HepG2 (cell line): Measurements from ENCODE around the gene GNG4. TPM values are rescaled to one million over a fixed set of nuclear protein-coding genes. Genes with fewer than 3 reads are reported as not detected.

Source experiments
- ASH2L ChIP-seq: fragments of 300-600, 200-600 bp; sonication (generic); IDR thresholded peaks from 2 replicates; pipeline ENCODE4 v1.7.0; 2017; ENCODE audit warnings: low read depth, mild to moderate bottlenecking, moderate library complexity, mixed read lengths, low read length; ENCODE audit not compliant: insufficient read length
- EED ChIP-seq: sonication (generic); formaldehyde crosslinking; IDR thresholded peaks from 2 replicates; pipeline ENCODE4 v1.5.0; 2020; ENCODE audit warnings: mild to moderate bottlenecking, missing genetic modification reagents
- ESRRA ChIP-seq: sonication (generic); formaldehyde crosslinking; IDR thresholded peaks from 2 replicates; pipeline ENCODE4 v1.5.1; 2020; ENCODE audit warnings: mild to moderate bottlenecking, low read depth, missing genetic modification reagents
- FOXA3 ChIP-seq: IDR thresholded peaks from 2 replicates; pipeline ENCODE4 v1.6.1; 2016; ENCODE audit warnings: missing genetic modification reagents, missing compliant biosample characterization
- GATAD2A ChIP-seq: IDR thresholded peaks from 2 replicates; pipeline ENCODE4 v1.6.1; 2016
- HBP1 ChIP-seq: IDR thresholded peaks from 2 replicates; pipeline ENCODE4 v1.6.1; 2016; ENCODE audit warnings: low read depth, control low read depth
- ISL2 ChIP-seq: sonication (generic); formaldehyde crosslinking; IDR thresholded peaks from 2 replicates; pipeline ENCODE4 v1.5.0; 2020; ENCODE audit warnings: missing genetic modification reagents
- JDP2 ChIP-seq: sonication (generic); formaldehyde crosslinking; IDR thresholded peaks from 2 replicates; pipeline ENCODE4 v1.8.1; 2022; ENCODE audit warnings: missing genetic modification reagents, borderline replicate concordance
- KDM6A ChIP-seq: IDR thresholded peaks from 2 replicates; pipeline ENCODE4 v1.6.1; 2016; ENCODE audit warnings: low read depth
- MYC ChIP-seq: sonication (generic); formaldehyde crosslinking; IDR thresholded peaks from 2 replicates; pipeline ENCODE4 v1.9.0; 2021; ENCODE audit warnings: missing genetic modification reagents, borderline replicate concordance
- MYNN ChIP-seq: sonication (generic); formaldehyde crosslinking; IDR thresholded peaks from 2 replicates; pipeline ENCODE4 v1.4.0; 2020; ENCODE audit warnings: mild to moderate bottlenecking, low read depth, missing genetic modification reagents
- NFIC ChIP-seq: IDR thresholded peaks from 2 replicates; pipeline ENCODE4 v1.6.1; 2012; ENCODE audit warnings: mild to moderate bottlenecking, low read length, inconsistent platforms
- PAX8 ChIP-seq: sonication (generic); formaldehyde crosslinking; IDR thresholded peaks from 2 replicates; pipeline ENCODE4 v1.8.0; 2022; ENCODE audit warnings: mild to moderate bottlenecking, missing genetic modification reagents, borderline replicate concordance
- SMYD3 ChIP-seq: sonication (generic); formaldehyde crosslinking; IDR thresholded peaks from 2 replicates; pipeline ENCODE4 v1.8.1; 2023; ENCODE audit warnings: mild to moderate bottlenecking, missing genetic modification reagents
- SOX13 ChIP-seq, 3 experiments: fragments of 450-650 bp in 1 of 3; sonication (generic) in 1 of 3; formaldehyde crosslinking in 1 of 3; IDR thresholded peaks in 2 of 3; conservative IDR thresholded peaks in 1 of 3; 2 replicates each; pipeline versions ENCODE4 v1.5.0 to v1.6.1; 2016 to 2020; ENCODE audit warnings: antibody characterized with exemption in 1 of 3, mild to moderate bottlenecking in 1 of 3, missing compliant biosample characterization in 1 of 3, missing genetic modification reagents in 1 of 3, moderate library complexity in 1 of 3
- SRSF1 ChIP-seq: fragments of 200-400 bp; formaldehyde crosslinking; optimal IDR thresholded peaks from 2 replicates; pipeline ENCODE3; 2017; ENCODE audit warnings: mild to moderate bottlenecking, low read depth, low read length, moderate library complexity
- TBX2 ChIP-seq: sonication (generic); formaldehyde crosslinking; IDR thresholded peaks from 2 replicates; pipeline ENCODE4 v1.5.0; 2020; ENCODE audit warnings: missing genetic modification reagents, mild to moderate bottlenecking, borderline replicate concordance
- TEAD3 ChIP-seq: optimal IDR thresholded peaks from 2 replicates; pipeline ENCODE3; 2016; ENCODE audit warnings: borderline replicate concordance
- U2AF1 ChIP-seq: fragments of 200-400 bp; formaldehyde crosslinking; optimal IDR thresholded peaks from 2 replicates; pipeline ENCODE3; 2017; ENCODE audit warnings: mild to moderate bottlenecking, low read depth, low read length
- ZBTB7B ChIP-seq: sonication (generic); formaldehyde crosslinking; IDR thresholded peaks from 2 replicates; pipeline ENCODE4 v1.4.0; 2020; ENCODE audit warnings: missing genetic modification reagents
- ZC3H4 ChIP-seq: sonication (generic); formaldehyde crosslinking; IDR thresholded peaks from 2 replicates; pipeline ENCODE4 v1.4.0; 2020; ENCODE audit warnings: missing genetic modification reagents, borderline replicate concordance
- ZNF10 ChIP-seq: sonication (generic); formaldehyde crosslinking; IDR thresholded peaks from 2 replicates; pipeline ENCODE4 v1.4.0; 2020; ENCODE audit warnings: mild to moderate bottlenecking, low read depth, missing genetic modification reagents, borderline replicate concordance
- ZNF180 ChIP-seq: sonication (generic); formaldehyde crosslinking; IDR thresholded peaks from 2 replicates; pipeline ENCODE4 v1.4.0; 2020; ENCODE audit warnings: low read depth, missing genetic modification reagents, borderline replicate concordance
- ZNF329 ChIP-seq: sonication (generic); formaldehyde crosslinking; IDR thresholded peaks from 2 replicates; pipeline ENCODE4 v1.9.0; 2021; ENCODE audit warnings: low read depth, mild to moderate bottlenecking, missing genetic modification reagents
- ZNF75D ChIP-seq: sonication (generic); formaldehyde crosslinking; IDR thresholded peaks from 2 replicates; pipeline ENCODE4 v1.8.1; 2023; ENCODE audit warnings: missing genetic modification reagents, mild to moderate bottlenecking, borderline replicate concordance
- polyA plus RNA-seq, 8 experiments: library from polyadenylated mRNA; depleted of rRNA in 3 of 8; stranded (reverse) in 7 of 8; unstranded in 1 of 8; fragments of >200 nt; fragmentation: Illumina TruSeq in 4 of 8; extraction: Trizol in 4 of 8; gene quantifications; 2 replicates each; pipeline versions ENCODE4 v1.2.1 to v1.2.3, GENCODE V29; 2011 to 2016; ENCODE audit warnings: low read depth in 4 of 8, missing spikeins in 1 of 8, mixed read lengths in 1 of 8; ENCODE audit not compliant: insufficient read depth in 1 of 8
- total RNA-seq, 5 experiments: library from RNA; depleted of rRNA; stranded (reverse); fragments of >200 nt; fragmentation: Illumina TruSeq; extraction: Trizol; gene quantifications; 2 replicates each; pipeline ENCODE4 v1.2.3, GENCODE V29; 2016; ENCODE audit warnings: low read depth in 1 of 5
- TF ChIP-seq, protein P1 (sequence below): sonication (generic); formaldehyde crosslinking; IDR thresholded peaks from 2 replicates; pipeline ENCODE4 v1.5.0; 2020; ENCODE audit warnings: mild to moderate bottlenecking, missing genetic modification reagents

The GNG4 gene
- total and polyA plus RNA-seq, 2 of the 13 experiments (the other 11 are each of a cell fraction or from before 2014, with no cell fraction given), result 27.1 to 69.5 TPM

GRCh38 chr1:235650341-235651169 lies 971 bp upstream of the GNG4 start (continued):
- TF ChIP-seq, protein P1, sequence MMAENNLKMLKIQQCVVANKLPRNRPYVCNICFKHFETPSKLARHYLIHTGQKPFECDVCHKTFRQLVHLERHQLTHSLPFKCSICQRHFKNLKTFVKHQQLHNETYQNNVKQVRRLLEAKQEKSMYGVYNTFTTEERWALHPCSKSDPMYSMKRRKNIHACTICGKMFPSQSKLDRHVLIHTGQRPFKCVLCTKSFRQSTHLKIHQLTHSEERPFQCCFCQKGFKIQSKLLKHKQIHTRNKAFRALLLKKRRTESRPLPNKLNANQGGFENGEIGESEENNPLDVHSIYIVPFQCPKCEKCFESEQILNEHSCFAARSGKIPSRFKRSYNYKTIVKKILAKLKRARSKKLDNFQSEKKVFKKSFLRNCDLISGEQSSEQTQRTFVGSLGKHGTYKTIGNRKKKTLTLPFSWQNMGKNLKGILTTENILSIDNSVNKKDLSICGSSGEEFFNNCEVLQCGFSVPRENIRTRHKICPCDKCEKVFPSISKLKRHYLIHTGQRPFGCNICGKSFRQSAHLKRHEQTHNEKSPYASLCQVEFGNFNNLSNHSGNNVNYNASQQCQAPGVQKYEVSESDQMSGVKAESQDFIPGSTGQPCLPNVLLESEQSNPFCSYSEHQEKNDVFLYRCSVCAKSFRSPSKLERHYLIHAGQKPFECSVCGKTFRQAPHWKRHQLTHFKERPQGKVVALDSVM, result no peak; the same call in 1 of the 2 replicates
- no peak for TF ChIP-seq ZNF180 (CRISPR knock-in tag)
- TF ChIP-seq ZBTB7B (CRISPR knock-in tag), result peak; percentile 42
- peak; percentile 34 for TF ChIP-seq U2AF1
- peak; percentile 59; the same call in 1 of the 2 replicates for TF ChIP-seq SOX13 (IDR thresholded peaks at IDR 0.05)
- TF ChIP-seq SOX13 (CRISPR knock-in tag; conservative IDR thresholded peaks at IDR 0.05 in 1 of 2, IDR thresholded peaks at IDR 0.05 in 1 of 2), result peak in 1 of 2 experiments; percentile 91; a peak in 2 of 4 replicates
- TF ChIP-seq ASH2L, result peak; percentile 94
- peak; percentile 63 for TF ChIP-seq ISL2 (CRISPR knock-in tag)
- TF ChIP-seq ZNF75D (CRISPR knock-in tag), result no peak
- no peak for TF ChIP-seq PAX8 (CRISPR knock-in tag)
- 0 out of 2 replicates have a peak, but pooled peaks have one; percentile 39 for TF ChIP-seq EED (CRISPR knock-in tag)
- peak; percentile 96 for TF ChIP-seq GATAD2A
- no peak for TF ChIP-seq ZNF10
- peak; percentile 76; the same call in 1 of the 2 replicates for TF ChIP-seq TBX2 (CRISPR knock-in tag)
- peak; percentile 84 for TF ChIP-seq ZC3H4
- TF ChIP-seq HBP1 (CRISPR knock-in tag), result peak; percentile 70; the same call in 1 of the 2 replicates
- TF ChIP-seq KDM6A (CRISPR knock-in tag), result peak; percentile 91
- peak; percentile 72 for TF ChIP-seq ESRRA (CRISPR knock-in tag)
- no peak; the same call in 1 of the 2 replicates for TF ChIP-seq ZNF329 (CRISPR knock-in tag)
- no peak; the same call in 1 of the 2 replicates for TF ChIP-seq MYNN (CRISPR knock-in tag)
- peak; percentile 92 for TF ChIP-seq FOXA3 (CRISPR knock-in tag)
- 0 out of 2 replicates have a peak, but pooled peaks have one; percentile 22 for TF ChIP-seq SMYD3 (CRISPR knock-in tag)
- TF ChIP-seq JDP2, result no peak; the same call in 1 of the 2 replicates
- TF ChIP-seq NFIC, result peak; percentile 57
- TF ChIP-seq TEAD3 (CRISPR knock-in tag), result peak; percentile 84
- peak; percentile 99 for TF ChIP-seq MYC (CRISPR knock-in tag)
- peak; percentile 86 for TF ChIP-seq SRSF1
